Measurements from ENCODE around the gene SUPT7L. TPM values are rescaled to one million over a fixed set of nuclear protein-coding genes. Genes with fewer than 3 reads are reported as not detected.
A peak's percentile ranks its signal among the peaks of the same experiment; 100 is the strongest.

Gene SUPT7L
- total and polyA plus RNA-seq, 2 of the 4 experiments (the other 2 are of a cell fraction) = 16.7 to 33.4 TPM

- Histone ChIP-seq H3K36me3 (ENCODE audit: control insufficient read depth, insufficient read depth, low read length) (peaks cover 37% of the 10 kb centered on the region), H3K4me3 (ENCODE audit: insufficient read depth, low read depth, low read length) (no peak overlapping the region)
- intact Hi-C loops (cut with micrococcal nuclease) = no loop called here
Observed at GRCh38 chr2:27638709-27639108, 24.7 kb downstream of the SUPT7L start.

More at GRCh38 chr2:27638709-27639108, 24.7 kb downstream of the SUPT7L start:
- Histone ChIP-seq H3K27me3 (ENCODE audit: control insufficient read depth, insufficient read depth, low read length) (no peaks in the 10 kb centered on the region), H4K5ac (ENCODE audit: low read depth, low read length) (no peak overlapping the region), H2AK5ac (ENCODE audit: low read depth, low read length) (no peak overlapping the region), H2AK9ac (replicated peaks; ENCODE audit: low read depth, low read length, poor library complexity) (no peak overlapping the region), H4K91ac (ENCODE audit: insufficient read depth, low read depth, low read length) (no peak overlapping the region), H3K9me1 (ENCODE audit: insufficient read depth, low read length) (no peaks in the 10 kb centered on the region), H3K14ac (replicated peaks; ENCODE audit: low read depth, low read length) (no peak overlapping the region), H2BK5ac (ENCODE audit: low read depth, low read length, poor library complexity, severe bottlenecking) (peak overlapping the region; percentile 47), H2BK15ac (ENCODE audit: low read depth, low read length) (no peak overlapping the region), H3K9me3 (ENCODE audit: control insufficient read depth, insufficient read depth, low read length) (no peaks in the 10 kb centered on the region), H4K20me1 (ENCODE audit: insufficient read depth, low read length) (peaks cover 4% of the 10 kb centered on the region; the same call in 1 of the 2 replicates), H2BK120ac (ENCODE audit: low read depth, low read length) (no peak overlapping the region), H3K79me1 (ENCODE audit: low read depth in 1 of 2, low read length in 2 of 2) (peaks cover 9 to 19% of the 10 kb centered on the region in 2 experiments; a peak in 3 of 4 replicates), H3K4me2 (ENCODE audit: low read depth, low read length) (no peak overlapping the region), H3K9ac (ENCODE audit: low read depth, low read length) (no peak overlapping the region), H3K56ac (ENCODE audit: extremely low read depth, insufficient read depth, low read length) (no peak overlapping the region), H2BK20ac (ENCODE audit: low read depth, low read length) (no peak overlapping the region), H4K8ac (ENCODE audit: low read depth in 2 of 2, low read length in 2 of 2) (no peak overlapping the region), H2AFZ (replicated peaks; ENCODE audit: low read length, poor library complexity) (no peak overlapping the region), H3K23ac (ENCODE audit: low read depth, low read length) (no peak overlapping the region), H3K4ac (ENCODE audit: low read depth, low read length) (no peak overlapping the region), H3K27ac (ENCODE audit: insufficient read depth, low read length) (no peak overlapping the region), H3K4me1 (ENCODE audit: control insufficient read depth, insufficient read depth, low read length) (no peaks in the 10 kb centered on the region), H3K18ac (ENCODE audit: low read depth, low read length) (no peak overlapping the region)
- in situ Hi-C loops (cut with MboI; ENCODE audit: low sequenced_read_pairs) (no loop called here), dilution Hi-C loops (cut with HindIII; ENCODE audit: low sequenced_read_pairs, unreplicated experiment) (no loop called here)
- TF ChIP-seq RFX5 (IDR thresholded peaks at IDR 0.05; ENCODE audit: low read depth, low read length) (no peak), RCOR1 (IDR thresholded peaks at IDR 0.05; ENCODE audit: insufficient replicate concordance, low read length) (no peak), CEBPB (IDR thresholded peaks at IDR 0.05; ENCODE audit: low read depth, low read length) (no peak), MAZ (IDR thresholded peaks at IDR 0.05; ENCODE audit: borderline replicate concordance, low read depth, low read length) (no peak), BHLHE40 (IDR thresholded peaks at IDR 0.05; ENCODE audit: low read depth, low read length) (no peak), POLR2A (IDR thresholded peaks at IDR 0.05; ENCODE audit: low read depth, low read length) (no peak), MXI1 (IDR thresholded peaks at IDR 0.05; ENCODE audit: borderline replicate concordance, low read depth, low read length) (no peak), USF2 (IDR thresholded peaks at IDR 0.05; ENCODE audit: low read depth, low read length) (no peak), CTCF (conservative IDR thresholded peaks at IDR 0.05; ENCODE audit: low read depth, low read length) (no peak), RAD21 (IDR thresholded peaks at IDR 0.05; ENCODE audit: low read length) (no peak), ELK1 (IDR thresholded peaks at IDR 0.05; ENCODE audit: borderline replicate concordance, low read depth, low read length) (no peak), FOS (IDR thresholded peaks at IDR 0.05; ENCODE audit: low read depth, low read length) (no peak), NFE2L2 (IDR thresholded peaks at IDR 0.05; ENCODE audit: low read depth, low read length) (no peak)
- CTCF ChIA-PET = interaction anchor here (0.5 kb wide), 1 partner anchor 231 kb away, joined by 5 read pairs; no protein-coding TSS in a partner anchor
- ATAC-seq (ENCODE audit: low read depth) (peak; percentile 51; the same call in 1 of the 2 replicates), DNase-seq (peak; percentile 90)
- no CpG with 5 or more reads among the region's 3 CpGs for WGBS, 2 experiments (ENCODE audit: extremely low coverage in 2 of 2, insufficient read length in 1 of 2)
- POLR2A ChIA-PET (ENCODE audit: unreplicated experiment) = no interaction called here
- BruUV-seq (replicated peaks) = no TSS peak
